ENCODE measurements around the gene TBC1D14. TPM values are rescaled to one million over a fixed set of nuclear protein-coding genes. Genes with fewer than 3 reads are reported as not detected.

The TBC1D14 gene
- total and polyA plus RNA-seq, 4 donors, result 15.1 to 60.1 (median 46.4) TPM

DNA sequence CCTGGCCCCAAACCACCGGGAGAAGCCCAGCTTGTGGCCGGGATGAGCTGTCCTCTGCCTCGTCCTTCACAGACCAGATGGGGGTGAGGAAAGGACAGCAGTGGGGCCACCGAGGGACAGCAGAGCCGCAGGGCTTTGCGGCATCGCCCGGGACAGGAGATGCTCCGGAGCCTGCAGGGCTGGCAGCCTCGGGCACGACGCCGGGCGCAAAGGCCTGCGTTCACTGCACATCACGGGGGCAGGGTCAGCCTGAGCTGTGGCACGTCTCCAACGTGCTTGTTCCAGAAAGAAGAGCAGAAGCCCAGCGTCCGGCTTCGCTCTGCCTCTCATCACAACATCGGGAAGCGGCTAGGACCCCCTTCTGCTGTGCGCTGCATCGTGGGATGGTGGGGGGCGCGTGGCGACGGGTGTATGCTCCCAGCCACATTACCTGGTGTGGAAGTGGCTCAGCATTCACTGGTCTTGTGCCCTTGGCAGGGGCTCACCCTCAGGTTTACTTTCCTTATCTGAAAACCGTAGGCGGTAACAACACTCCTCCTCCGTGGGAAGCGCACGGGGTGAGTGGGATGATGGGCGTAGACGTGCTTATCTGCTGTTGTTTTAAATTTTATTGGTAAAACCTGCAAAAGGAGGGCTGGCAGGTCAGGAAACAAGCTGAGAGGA, 141.0 kb downstream of the TBC1D14 start:
- 84 to 92% methylated on average over 36 of the region's 36 CpGs for WGBS, 2 donors
- Histone ChIP-seq H3K9ac (ENCODE audit: insufficient read depth in 1 of 2, low read length in 2 of 2) (no peak overlapping the region), H3K36me3 (ENCODE audit: control insufficient read depth in 4 of 4, insufficient read depth in 4 of 4, low read length in 4 of 4) (peaks cover 0 to 29% (median 9%) of the 10 kb centered on the region in 4 donors), H3K9me3 (ENCODE audit: control insufficient read depth in 4 of 4, insufficient read depth in 3 of 4, low read length in 3 of 4) (no peaks in the 10 kb centered on the region), H3K4me3 (no peak overlapping the region), H3K27ac (ENCODE audit: low read depth in 1 of 2, low read length in 1 of 2) (no peak overlapping the region), H3K4me1 (ENCODE audit: control insufficient read depth in 5 of 5, insufficient read depth in 5 of 5, low read length in 5 of 5) (peaks cover 0 to 40% (median 8%) of the 10 kb centered on the region in 5 donors), H3K27me3 (ENCODE audit: control insufficient read depth in 3 of 3, insufficient read depth in 3 of 3, low read length in 2 of 3) (no peaks in the 10 kb centered on the region)
- DNase-seq (no peak), ATAC-seq (ENCODE audit: insufficient read depth, low FRiP score) (no peak)
- TF ChIP-seq, protein P1, sequence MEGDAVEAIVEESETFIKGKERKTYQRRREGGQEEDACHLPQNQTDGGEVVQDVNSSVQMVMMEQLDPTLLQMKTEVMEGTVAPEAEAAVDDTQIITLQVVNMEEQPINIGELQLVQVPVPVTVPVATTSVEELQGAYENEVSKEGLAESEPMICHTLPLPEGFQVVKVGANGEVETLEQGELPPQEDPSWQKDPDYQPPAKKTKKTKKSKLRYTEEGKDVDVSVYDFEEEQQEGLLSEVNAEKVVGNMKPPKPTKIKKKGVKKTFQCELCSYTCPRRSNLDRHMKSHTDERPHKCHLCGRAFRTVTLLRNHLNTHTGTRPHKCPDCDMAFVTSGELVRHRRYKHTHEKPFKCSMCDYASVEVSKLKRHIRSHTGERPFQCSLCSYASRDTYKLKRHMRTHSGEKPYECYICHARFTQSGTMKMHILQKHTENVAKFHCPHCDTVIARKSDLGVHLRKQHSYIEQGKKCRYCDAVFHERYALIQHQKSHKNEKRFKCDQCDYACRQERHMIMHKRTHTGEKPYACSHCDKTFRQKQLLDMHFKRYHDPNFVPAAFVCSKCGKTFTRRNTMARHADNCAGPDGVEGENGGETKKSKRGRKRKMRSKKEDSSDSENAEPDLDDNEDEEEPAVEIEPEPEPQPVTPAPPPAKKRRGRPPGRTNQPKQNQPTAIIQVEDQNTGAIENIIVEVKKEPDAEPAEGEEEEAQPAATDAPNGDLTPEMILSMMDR (IDR thresholded peaks at IDR 0.05; ENCODE audit: control extremely low read depth, extremely low read depth), result no peak

DNA sequence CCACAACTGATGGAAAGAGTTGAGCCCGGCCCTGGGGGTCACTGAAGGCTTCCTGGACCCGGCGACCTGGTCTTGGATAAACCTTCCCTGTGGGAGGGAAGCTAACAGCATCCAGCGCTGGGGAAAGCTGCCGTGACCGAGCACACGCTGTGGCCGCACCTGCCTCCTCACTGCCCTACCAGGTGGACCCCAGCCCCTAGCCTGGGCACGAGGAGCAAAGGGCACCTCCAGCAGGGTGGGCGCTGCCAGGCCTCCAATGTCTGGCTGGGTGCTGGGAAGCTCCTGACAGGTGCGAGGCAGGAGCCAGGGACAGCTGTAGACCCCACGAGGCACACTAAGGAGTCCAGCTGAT, 141.5 kb downstream of the TBC1D14 start:
- TF ChIP-seq, protein P1 (IDR thresholded peaks at IDR 0.05; ENCODE audit: control extremely low read depth, extremely low read depth), result no peak
- Histone ChIP-seq H3K4me3 (no peak overlapping the region), H3K27me3 (ENCODE audit: control insufficient read depth in 3 of 3, insufficient read depth in 3 of 3, low read length in 2 of 3) (no peaks in the 10 kb centered on the region), H3K36me3 (ENCODE audit: control insufficient read depth in 4 of 4, insufficient read depth in 4 of 4, low read length in 4 of 4) (peaks cover 0 to 32% (median 12%) of the 10 kb centered on the region in 4 donors), H3K27ac (ENCODE audit: low read depth in 1 of 2, low read length in 1 of 2) (no peak overlapping the region), H3K4me1 (ENCODE audit: control insufficient read depth in 5 of 5, insufficient read depth in 5 of 5, low read length in 5 of 5) (peaks cover 0 to 36% (median 5%) of the 10 kb centered on the region in 5 donors), H3K9ac (ENCODE audit: insufficient read depth in 1 of 2, low read length in 2 of 2) (no peak overlapping the region), H3K9me3 (ENCODE audit: control insufficient read depth in 4 of 4, insufficient read depth in 3 of 4, low read length in 3 of 4) (no peaks in the 10 kb centered on the region)
- ATAC-seq (ENCODE audit: insufficient read depth, low FRiP score) (no peak), DNase-seq (no peak)
- 90 to 96% methylated on average over 12 of the region's 12 CpGs for WGBS, 2 donors

GRCh38 chr4:7051905-7052304, 142.3 kb downstream of the TBC1D14 start:
- no peak for ATAC-seq (ENCODE audit: insufficient read depth, low FRiP score)
- 94 to 95% methylated on average over 14 of the region's 14 CpGs for WGBS, 2 donors
- Histone ChIP-seq H3K4me3 (no peak overlapping the region), H3K36me3 (ENCODE audit: control insufficient read depth in 4 of 4, insufficient read depth in 4 of 4, low read length in 4 of 4) (peaks cover 0 to 33% (median 16%) of the 10 kb centered on the region in 4 donors), H3K9ac (ENCODE audit: insufficient read depth in 1 of 2, low read length in 2 of 2) (no peak overlapping the region), H3K4me1 (ENCODE audit: control insufficient read depth in 5 of 5, insufficient read depth in 5 of 5, low read length in 5 of 5) (peaks cover 0 to 30% (median 3%) of the 10 kb centered on the region in 5 donors), H3K9me3 (ENCODE audit: control insufficient read depth in 4 of 4, insufficient read depth in 3 of 4, low read length in 3 of 4) (no peaks in the 10 kb centered on the region), H3K27me3 (ENCODE audit: control insufficient read depth in 3 of 3, insufficient read depth in 3 of 3, low read length in 2 of 3) (no peaks in the 10 kb centered on the region), H3K27ac (ENCODE audit: low read depth in 1 of 2, low read length in 1 of 2) (peak overlapping the region in 1 of 2 donors; percentile 1)
- TF ChIP-seq, protein P1 (IDR thresholded peaks at IDR 0.05; ENCODE audit: control extremely low read depth, extremely low read depth), result no peak
- no peak for DNase-seq

Measured in lung (tissue), 12 donors.